GM10847 (cell line): ENCODE results near the gene KCNIP4.

ENCODE experiments used
- POLR2A ChIP-seq: IDR thresholded peaks from 2 replicates; pipeline ENCODE4 v1.6.1; 2011; ENCODE audit not compliant: insufficient read length; ENCODE audit errors: extremely low read depth

KCNIP4 gene

DNA sequence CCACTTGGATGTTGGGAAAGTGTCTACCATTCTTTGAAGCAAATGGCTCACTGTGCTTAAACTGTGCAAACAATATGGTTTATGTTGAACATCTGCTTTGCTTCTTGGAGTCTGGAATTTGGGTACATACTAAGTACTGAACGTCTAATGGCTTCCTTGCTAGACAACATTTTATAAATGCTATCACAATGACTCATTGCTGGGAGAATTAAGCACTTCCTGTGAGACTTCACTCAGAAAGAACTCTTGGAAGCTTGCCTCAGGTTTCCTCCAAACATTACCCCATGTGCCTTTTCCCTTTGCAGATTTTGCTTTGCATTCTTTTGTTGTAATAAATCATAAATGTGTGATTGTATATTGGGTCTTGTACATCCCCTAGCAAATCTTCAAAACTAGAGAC is 1108.6 kb downstream of the KCNIP4 start:
- TF ChIP-seq POLR2A, result no peak

- TF ChIP-seq POLR2A, result no peak
Measured at GRCh38 chr4:20838476-20838875, 1110.1 kb downstream of the KCNIP4 start.

- no peak for TF ChIP-seq POLR2A
Measured at GRCh38 chr4:20832826-20833225, 1115.7 kb downstream of the KCNIP4 start.

- no peak for TF ChIP-seq POLR2A
Measured at GRCh38 chr4:20831746-20832145, 1116.8 kb downstream of the KCNIP4 start.

- TF ChIP-seq POLR2A, result no peak
Measured at GRCh38 chr4:20829617-20830357, 1118.8 kb downstream of the KCNIP4 start.

DNA sequence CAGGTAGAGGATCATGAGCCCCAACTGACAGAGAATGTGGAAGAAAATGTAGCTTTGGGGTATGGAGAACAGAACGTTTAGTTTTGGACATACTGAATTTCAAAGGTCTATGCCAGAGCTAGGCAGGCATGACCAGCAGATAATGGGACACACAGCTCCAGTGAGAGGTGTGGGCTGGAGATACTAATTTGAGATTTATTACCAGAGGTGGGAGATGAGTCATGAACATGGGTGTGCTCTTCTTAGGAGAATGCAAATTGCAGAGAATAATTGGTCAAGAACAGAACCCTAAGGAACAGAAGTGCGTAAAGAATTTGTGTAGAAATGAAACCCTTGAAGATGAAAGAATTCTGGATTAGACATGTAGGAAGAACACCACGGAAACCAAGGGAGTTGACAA is 1123.1 kb downstream of the KCNIP4 start:
- TF ChIP-seq POLR2A, result no peak

DNA sequence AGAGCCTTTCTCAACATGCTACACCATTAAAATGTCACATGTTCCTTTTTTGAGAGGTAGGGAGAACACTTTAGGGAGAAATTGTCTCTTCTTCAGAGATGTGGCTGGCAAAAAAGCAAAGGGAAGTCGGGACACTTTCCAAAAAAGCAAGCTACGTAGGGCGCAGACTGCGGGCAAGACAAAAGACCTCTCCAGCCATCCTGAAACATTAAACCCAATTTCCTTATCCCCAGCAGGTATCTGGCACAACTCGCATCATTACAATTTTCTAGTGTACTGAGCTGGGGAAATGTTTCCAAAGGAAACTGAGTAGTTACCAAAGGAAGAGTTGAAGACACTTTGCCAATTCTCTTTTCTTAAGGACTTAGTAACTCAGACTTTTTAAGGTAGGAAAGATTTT is 1132.3 kb downstream of the KCNIP4 start:
- no peak for TF ChIP-seq POLR2A

DNA sequence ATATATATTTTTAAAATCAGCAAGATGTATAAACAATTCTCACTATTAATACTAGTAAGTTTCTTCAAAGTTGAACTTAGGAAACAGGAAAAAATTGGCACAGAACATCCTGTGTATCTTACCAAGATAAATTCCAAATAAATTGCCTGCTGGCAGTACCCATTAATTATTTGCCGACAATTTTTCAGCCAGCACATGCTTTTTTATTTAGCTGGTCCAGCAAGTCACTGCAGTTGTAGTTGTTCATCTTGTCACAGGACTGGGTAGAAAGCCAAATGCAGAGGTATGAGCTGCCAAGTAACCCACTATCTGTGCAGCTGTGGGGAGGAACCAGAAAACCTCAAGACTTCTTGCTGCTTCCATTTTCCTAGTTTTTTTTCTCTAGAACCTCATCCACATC is 1134.9 kb downstream of the KCNIP4 start:
- TF ChIP-seq POLR2A, result no peak

DNA sequence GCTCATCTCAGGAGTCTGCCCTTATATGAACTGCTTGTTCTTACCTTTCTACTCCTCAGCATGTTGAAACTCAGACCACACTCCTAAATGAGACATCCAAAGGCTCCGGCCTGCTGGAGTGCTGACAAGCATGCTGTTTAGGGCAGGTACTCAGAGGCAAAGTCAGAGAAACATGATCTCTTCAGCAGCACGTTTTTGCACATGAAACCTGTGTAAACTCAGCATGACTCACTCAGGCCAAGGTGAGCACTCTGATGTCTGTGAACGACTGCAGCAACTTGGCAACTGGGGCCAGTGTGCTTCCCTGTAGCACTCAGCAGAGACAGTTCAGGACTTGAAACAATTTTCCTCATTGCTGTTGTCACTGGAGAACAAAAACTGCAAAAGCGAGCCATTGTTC is 1138.8 kb downstream of the KCNIP4 start:
- no peak for TF ChIP-seq POLR2A

- no peak for TF ChIP-seq POLR2A
Measured at GRCh38 chr4:20805716-20806115, 1142.9 kb downstream of the KCNIP4 start.

DNA sequence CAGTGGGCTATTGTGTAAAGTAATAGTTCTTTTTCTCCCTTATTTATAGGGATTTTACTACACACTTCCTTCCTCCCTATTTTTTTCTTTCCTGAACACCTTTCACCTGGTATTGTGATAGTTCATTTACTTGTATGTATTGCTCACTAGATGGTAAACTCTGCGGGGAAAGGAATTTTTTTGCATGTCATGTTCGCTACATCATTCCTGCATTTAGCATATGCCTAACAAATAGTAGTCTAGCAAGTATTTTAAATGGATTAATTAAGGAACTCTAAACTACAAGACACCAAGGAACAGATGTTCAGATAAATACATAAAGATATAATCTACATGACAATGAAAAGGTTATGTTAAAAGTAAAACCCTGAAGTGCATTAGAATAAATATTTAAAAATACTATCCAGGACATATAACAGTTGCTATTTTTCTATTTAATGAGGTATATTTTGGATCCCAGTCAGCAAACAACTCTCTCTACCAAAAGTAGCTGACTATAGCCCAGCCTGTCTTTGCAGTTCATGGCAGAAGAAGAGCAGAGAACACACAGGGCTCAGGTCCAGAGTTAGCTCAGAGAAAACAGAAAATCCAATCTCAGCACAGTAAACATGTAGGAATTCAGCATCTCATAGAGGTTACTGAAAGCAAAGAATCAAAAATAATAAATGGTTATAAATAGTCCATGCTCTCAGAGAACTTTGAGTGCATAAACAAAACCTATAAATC is 1160.5 kb downstream of the KCNIP4 start:
- TF ChIP-seq POLR2A, result no peak

GRCh38 chr4:20778896-20779295 is 1169.7 kb downstream of the KCNIP4 start:
- TF ChIP-seq POLR2A, result no peak

DNA sequence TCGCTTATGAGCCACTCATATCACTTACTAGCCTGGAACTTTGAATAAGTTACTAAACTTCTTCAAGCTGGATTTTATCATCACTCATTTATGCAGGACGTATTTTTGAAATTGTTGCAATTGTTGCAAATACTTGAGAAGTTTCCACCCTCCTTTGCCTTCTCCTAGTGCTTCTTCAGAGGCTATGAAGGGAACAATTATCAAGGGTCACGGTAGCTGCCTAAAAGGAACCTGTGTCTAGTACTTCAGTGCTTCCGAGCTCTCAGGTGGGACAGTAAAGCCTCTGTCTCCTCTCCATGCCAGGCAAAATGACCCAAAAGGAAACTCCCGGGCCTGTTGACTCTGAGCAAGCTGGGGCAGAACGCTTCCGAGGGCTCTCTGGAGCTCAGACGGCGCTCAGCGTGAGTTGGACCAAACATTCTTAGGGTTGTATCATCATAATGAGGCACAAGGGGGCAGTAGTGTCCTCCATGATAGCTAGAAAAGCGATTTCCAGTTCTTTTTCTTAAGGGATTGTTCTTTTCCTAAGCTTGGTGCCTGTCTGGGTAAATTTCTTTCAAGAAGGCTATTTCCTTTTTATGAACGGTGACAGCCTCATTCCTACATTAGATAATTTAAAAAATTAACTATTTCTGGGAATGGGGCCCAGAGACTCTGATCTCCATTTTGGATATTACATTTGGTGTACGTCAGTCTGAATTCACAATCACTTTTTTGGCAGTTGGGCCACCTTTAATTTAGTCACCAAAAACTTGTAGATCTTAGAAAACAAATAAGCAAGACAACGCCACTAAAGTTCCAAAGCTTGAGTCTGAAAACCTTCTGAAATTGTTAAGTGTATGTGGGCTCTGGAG is 1175.2 kb downstream of the KCNIP4 start:
- TF ChIP-seq POLR2A, result no peak

- TF ChIP-seq POLR2A, result no peak
Measured at GRCh38 chr4:20764366-20764992, 1184.1 kb downstream of the KCNIP4 start.

DNA sequence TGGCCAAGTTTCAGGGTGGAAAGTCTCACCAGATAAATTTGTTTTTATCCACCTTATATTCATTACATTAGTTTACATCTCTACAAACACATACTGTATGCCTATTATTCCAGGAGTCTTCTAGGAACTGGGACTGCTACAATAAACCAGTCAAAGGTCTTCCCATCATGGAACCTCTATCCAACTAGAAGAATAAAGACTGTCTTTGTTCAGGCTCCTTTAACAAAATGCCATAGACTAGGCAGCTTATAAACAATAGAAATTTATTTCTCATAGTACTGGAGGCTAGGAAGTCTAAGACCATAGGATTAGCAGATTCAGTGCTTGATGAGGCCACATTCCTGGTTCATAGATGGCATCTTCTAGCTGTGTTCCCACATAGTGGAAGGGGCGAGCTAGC is 1186.7 kb downstream of the KCNIP4 start:
- TF ChIP-seq POLR2A, result no peak
